ENCODE results near the gene HK3.
A peak's percentile ranks its signal among the peaks of the same experiment; 100 is the strongest.

Gene HK3

DNA sequence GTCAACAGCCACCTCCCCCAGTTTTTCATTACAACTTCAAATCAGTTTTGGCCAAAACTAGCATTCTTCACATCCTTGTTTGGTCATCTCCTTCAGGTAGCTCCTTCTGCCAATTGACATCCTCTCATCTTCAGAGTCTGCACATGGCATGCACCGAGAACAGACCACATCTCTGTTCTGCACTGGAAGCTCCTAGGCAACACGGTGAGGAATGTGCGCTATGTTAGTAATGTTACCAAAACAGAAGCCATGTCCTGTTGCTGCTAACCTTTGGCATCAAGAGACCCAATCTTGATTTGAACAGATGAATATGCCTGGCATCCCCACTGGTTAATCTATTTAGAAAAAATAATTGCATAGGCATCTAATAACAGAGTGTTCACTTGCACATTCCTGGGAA, 5.1 kb upstream of the HK3 start:
- H3K4me3 ChIP-seq (ENCODE audit: low read length), result no peak overlapping the region
- DNase-seq (ENCODE audit: low read depth), result no peak
- TF ChIP-seq, protein P1, sequence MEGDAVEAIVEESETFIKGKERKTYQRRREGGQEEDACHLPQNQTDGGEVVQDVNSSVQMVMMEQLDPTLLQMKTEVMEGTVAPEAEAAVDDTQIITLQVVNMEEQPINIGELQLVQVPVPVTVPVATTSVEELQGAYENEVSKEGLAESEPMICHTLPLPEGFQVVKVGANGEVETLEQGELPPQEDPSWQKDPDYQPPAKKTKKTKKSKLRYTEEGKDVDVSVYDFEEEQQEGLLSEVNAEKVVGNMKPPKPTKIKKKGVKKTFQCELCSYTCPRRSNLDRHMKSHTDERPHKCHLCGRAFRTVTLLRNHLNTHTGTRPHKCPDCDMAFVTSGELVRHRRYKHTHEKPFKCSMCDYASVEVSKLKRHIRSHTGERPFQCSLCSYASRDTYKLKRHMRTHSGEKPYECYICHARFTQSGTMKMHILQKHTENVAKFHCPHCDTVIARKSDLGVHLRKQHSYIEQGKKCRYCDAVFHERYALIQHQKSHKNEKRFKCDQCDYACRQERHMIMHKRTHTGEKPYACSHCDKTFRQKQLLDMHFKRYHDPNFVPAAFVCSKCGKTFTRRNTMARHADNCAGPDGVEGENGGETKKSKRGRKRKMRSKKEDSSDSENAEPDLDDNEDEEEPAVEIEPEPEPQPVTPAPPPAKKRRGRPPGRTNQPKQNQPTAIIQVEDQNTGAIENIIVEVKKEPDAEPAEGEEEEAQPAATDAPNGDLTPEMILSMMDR (IDR thresholded peaks at IDR 0.05; ENCODE audit: insufficient read depth, low read depth, low read length, missing control alignments), result no peak

DNA sequence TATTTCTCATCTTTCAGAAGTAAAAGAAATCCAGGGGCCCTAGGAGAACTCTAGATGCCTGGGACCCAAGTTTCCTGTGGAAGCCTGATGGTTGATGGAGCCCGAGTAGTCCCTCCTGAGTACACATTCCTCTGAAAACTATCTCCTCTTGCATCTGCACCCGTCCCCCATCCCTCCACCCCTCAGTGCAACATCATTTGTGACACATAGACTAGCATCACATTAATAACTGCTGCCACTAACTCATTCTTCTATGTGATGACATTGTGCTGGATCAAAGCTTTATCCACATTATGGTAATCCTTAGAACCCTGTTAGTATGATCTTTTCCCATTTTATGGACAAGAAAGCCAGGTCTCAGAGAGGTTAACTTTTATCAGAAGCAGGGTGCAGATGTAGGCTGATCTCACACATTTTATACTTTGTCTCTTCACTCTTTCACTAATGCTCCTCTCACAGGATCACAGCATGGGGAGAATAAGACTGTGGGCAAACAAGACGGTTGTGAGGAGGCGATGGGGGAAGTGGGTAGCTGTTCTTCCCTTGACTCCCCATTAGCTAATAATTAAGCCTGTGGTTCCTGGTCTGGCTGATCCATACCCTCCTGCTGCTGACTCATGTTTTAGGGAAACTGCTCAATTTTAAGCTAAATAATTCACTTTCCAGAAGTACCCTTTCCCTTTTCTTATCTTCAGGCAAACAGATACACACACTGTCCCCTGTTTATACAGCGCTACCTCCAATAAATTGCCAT, 3.9 kb upstream of the HK3 start:
- H3K4me3 ChIP-seq (ENCODE audit: low read length), result no peak overlapping the region
- DNase-seq (ENCODE audit: low read depth), result no peak
- TF ChIP-seq, protein P1 (IDR thresholded peaks at IDR 0.05; ENCODE audit: insufficient read depth, low read depth, low read length, missing control alignments), result no peak

DNA sequence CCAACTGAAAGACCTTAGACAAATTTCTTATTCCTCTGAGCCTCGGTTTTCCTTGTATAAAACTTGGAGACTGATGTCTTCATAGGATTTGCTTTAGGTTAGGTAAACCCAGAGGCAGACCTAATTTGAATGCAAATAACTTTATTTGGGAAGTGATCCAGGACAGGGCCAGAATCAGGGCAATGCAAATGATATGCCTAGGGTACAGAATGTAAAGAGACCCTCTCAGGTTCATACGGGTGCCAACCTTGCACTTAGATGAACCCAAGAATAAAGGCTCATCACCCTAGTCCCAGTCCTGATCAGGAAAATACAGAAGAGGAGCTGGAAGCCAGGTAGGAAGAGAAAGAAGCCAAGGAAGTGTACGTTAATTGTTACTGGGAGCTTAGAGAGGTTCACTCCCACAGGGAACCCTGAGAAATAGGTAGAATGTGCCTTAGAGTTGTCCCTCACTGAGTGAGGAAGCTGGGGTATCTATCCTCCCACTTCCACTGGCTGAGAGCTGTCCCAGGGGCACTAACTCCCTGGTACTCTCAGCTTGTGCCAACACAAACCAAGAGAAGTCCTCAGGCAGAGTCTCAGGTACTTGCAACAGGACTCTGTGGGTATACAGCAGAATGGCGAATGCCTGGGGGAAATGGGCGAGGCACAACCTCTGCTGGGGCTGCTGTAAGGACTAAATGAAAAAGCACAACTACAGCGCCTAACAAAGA, 3.1 kb upstream of the HK3 start:
- DNase-seq (ENCODE audit: low read depth), result no peak
- no peak overlapping the region for H3K4me3 ChIP-seq (ENCODE audit: low read length)
- TF ChIP-seq, protein P1 (IDR thresholded peaks at IDR 0.05; ENCODE audit: insufficient read depth, low read depth, low read length, missing control alignments), result no peak

DNA sequence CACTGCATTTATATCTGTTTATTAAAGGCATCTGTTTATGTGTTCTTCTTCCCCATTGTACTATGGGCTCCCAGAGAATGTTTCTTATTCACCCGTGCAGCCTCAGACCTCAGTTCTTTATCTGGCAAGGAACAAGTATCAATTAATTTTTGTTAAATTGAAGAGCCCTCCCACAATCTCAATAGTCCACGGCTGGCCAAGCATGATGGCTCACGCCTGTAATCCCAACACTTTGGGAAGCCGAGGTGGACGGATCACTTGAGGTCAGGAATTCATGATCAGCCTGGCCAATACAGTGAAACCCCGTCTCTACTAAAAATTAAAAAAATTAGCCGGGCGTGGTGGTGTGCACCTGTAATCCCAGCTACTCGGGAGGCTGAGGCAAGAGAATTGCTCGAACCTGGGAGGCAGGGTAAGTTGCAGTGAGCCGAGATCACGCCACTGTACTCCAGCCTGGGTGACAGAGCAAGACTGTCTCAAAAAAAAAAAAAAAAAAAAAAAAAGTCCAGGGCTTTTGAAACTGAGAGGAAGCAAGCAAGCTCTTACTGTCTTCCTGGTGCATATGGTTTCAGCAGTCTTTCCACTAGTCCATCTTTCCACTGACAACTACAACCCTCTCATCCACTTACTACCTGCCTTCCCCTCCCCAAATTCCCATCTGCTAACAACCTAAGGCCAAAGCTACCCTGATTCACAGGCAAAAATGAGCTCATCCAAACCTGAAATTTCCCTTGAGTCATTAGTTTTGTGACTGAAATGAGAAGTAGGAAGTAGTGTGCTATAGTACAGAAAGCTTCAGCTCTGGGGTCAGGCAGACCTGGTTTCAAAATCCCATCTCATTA, 2.3 kb upstream of the HK3 start:
- TF ChIP-seq, protein P1 (IDR thresholded peaks at IDR 0.05; ENCODE audit: insufficient read depth, low read depth, low read length, missing control alignments), result no peak
- H3K4me3 ChIP-seq (ENCODE audit: low read length), result no peak overlapping the region
- DNase-seq (ENCODE audit: low read depth), result peak; percentile 53

DNA sequence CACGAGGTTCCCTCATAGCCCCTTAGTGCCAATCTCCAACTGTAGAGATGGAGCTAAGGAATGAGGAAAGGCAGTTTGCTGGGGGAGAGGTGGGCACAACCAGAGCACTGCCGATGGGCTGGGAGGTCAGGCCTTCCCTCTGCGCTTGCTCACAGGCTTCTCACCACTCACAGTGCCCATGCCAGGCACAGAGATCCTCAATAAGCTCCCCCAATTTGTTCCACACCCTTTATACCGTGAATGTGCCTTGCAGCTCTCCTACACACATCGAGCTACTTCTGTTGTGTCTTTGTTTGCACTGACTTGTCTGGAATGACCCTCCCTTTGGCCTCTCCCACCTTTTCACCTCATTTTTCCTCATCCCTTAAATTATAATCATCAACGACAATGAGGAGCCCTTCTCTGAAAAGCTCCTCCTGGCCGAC, 1.6 kb upstream of the HK3 start:
- H3K4me3 ChIP-seq (ENCODE audit: low read length), result no peak overlapping the region
- TF ChIP-seq, protein P1 (IDR thresholded peaks at IDR 0.05; ENCODE audit: insufficient read depth, low read depth, low read length, missing control alignments), result no peak
- no peak for DNase-seq (ENCODE audit: low read depth)

DNA sequence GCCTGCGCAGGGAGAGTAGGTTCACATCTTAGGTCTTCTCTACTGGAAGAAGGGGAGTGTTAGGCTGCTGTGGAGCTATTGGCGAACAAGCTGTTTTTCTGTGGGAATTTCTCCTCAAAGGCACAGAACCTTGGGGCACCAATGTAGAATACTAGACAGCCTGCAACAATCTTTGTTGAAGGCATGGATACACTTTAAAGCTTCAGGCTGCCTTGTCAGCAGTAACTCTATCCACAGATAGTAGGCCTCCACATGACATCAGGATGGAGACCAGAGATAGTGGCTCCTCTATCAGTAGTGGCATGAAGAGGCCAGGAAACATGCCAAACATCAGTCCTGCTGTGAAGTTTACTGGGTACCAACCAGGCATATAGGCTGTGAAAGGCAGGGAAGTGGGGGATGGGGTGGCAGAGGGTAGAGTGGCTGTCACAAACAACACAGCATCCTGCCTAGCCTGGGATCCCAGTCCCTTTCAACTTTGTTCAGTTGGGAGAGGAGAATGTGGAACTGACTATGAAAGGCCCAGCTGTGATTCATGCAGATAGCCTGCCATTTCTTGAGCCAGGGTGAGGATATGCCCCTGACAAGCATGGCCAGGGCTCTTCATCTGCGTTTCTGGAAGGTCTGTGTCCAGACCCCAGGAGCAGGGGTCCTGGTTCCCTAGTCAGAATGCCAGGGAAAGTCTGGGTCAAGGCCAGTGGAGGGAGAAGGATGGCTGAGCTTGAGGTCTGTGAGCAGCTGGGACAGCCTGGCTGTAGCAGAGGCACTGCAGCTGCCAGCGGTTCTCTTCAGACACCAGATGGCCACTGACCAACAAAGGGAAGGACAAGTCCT, 1.0 kb upstream of the HK3 start:
- TF ChIP-seq, protein P1 (IDR thresholded peaks at IDR 0.05; ENCODE audit: insufficient read depth, low read depth, low read length, missing control alignments), result no peak

More for the DNA sequence above, 1.0 kb upstream of the HK3 start:
- no peak overlapping the region for H3K4me3 ChIP-seq (ENCODE audit: low read length)
- no peak for DNase-seq (ENCODE audit: low read depth)
